ENCODE data around the gene STAB2.

STAB2 gene

GRCh38 chr12:103812789-103813188 lies 225.7 kb downstream of the STAB2 start:
- DNase-seq = no peak

DNA sequence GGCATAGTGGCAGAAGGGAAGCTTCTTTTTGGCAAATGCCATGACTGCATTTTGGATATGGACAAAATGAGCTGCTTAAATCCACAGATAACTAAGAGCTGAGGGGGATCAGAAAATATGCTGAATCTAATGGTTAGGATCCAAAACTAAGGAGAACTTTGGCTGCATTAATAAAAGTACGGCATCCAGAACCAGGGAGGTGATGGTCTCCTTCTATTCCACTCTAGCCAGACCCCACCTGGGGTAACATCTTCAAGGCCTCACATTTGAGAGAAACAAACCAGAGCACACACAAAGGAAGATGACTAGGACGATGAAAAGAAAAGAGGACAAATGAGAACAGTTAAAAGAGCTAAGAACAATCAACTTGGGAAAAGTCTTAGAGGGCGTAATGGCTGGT lies 226.4 kb downstream of the STAB2 start:
- DNase-seq = no peak

DNA sequence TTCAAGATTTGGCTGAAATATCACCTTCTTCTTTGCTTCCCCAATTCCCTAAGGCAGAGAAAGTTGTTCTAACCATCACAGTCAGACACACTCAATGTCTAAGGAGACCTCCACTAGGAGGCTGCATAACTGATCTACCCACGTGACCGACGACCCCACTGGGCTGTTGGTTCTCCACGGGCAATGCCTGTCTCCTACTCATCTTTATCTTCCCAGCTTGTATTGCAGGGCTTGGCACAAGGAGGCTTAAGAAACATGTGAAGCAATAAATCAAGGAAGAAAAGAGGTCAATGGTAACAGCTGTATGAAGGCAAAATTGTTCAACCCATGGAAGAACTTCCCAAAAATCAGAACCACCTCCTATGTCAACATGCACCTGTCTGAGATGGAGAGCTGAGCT lies 226.9 kb downstream of the STAB2 start:
- no peak for DNase-seq

DNA sequence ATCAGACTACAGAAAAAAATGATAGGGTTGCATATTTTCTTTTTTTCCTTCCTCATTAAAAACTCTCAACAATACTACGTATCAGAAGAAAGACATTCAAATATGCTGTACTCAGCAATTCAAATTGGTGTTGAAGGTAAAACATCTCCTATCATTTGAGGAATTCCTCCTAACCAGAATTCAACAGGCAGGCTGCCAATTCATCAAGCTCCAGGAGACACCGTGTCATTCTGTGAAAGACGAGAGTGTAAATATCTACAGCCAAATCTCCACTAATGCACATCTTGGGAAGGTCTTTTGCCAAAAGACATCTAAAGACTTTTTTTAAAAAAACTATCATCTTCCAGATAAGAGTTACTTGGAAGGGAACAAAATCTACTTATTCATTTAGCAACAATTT lies 227.4 kb downstream of the STAB2 start:
- DNase-seq = no peak
